ENCODE results near the gene CFH.
"Not testable (repeated sequence)": the region's sequence is repeated elsewhere in the genome, so short reads cannot be mapped to it uniquely, and the experiment has no call there.

Gene CFH

DNA sequence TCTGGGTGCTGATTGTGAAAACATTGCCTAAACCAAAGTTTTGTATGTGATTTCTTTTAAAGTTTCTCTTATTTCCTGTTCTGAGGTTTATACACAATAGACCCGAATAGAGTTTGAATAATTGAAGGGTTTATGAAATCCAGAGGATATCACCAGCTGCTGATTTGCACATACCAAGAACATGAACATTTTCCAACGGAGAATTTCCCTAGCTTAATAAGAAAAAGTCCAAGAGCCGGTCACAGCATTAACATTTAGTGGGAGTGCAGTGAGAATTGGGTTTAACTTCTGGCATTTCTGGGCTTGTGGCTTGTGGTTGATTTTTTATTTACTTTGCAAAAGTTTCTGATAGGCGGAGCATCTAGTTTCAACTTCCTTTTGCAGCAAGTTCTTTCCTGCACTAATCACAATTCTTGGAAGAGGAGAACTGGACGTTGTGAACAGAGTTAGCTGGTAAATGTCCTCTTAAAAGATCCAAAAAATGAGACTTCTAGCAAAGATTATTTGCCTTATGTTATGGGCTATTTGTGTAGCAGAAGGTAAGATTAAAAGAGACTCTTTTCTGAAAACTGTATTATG lies at the start of gene CFH:
CFH (plus strand) TSS at position 407 of the 579 bp plus-strand sequence; CDS start at position 482, 75 bp downstream.
- no peak for DNase-seq

DNA sequence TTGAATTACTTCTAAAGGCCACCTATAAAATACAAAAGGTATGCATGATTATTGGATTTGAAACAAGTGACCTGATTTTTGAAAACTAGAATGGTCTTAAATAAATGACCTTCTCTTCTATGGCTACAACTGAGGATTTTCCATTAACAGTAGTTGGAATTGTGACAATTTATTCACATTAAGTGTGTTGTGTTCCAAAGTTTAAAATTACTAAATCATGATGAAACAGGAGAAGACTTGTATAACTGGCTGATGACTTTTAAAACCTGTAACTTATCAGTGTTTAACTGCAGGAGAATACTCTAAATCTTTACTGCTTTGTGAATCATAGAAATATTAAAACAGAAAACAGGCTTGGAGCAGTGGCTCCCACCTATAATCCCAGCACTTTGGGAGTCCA lies 48.2 kb upstream of the CFH start:
- DNase-seq: no peak

DNA sequence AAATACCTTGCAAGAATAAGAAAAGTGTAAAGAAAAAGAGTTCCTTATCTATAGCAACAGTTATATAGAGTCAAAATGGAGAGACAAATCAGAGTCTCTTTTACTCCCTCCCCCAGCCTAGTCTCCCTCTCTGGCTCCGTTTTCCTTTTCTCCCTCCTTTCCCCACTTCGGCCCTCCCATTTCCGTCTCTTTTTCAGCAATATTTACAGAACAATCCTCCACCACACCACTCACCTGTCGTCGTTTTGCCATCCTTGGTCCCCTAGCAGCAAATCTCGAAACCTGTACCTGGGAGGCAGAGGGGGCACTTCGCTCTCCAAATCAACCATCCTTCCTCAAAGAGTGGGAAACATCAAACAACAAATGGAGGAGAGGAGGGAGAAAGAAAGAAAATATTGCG lies 43.9 kb upstream of the CFH start:
- no peak for DNase-seq

DNA sequence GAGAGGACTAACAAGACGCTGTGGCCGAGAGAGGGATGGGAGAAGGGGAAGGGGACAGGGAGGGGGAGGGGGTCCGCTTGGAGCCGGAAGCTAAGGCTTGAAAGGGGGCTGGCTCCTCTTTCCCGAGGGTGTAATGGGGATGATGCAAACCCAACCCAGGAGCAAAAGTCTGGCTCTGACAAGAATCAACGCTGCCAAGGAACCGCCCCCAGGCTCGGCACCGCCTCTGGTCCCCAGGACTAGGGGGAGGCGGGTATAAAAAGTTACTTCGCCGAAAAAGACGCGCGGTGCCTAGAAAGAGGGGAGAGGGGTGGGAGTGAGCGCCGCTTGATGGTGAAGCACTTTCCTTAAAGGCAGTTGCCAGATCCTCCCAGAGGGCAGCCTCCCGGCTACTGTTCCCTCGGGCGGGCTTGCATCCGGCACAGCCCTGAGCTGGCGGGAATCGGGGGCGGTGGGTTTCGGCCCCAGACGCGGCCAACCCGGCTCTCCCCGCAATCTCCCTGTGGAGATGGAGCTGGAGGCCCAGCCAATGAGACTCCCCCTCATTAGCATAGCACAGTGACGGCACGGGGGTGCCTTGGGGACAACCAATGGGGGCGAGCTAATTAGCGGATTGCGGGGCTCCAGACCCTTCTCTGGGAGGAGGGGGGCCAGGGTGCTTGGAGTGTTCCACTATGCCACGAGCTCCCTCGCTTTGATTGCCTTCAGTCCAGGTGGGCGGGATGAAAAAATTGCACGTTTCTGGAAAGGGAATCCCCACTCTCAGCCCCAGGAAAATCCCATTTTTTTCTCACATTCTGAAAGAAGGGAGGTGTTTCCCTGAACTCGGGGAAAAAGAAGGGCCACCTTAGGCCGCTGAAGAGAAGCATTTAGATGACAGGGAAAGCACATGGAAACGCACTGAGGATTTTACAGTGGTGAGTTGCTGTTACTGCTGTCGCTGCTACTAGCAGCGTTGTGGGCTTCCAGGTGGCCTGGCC lies 43.2 kb upstream of the CFH start, which contains the start of gene KCNT2:
KCNT2 (minus strand) TSS at position 51 of the 980 bp plus-strand sequence. CDS start 131 bp downstream, outside the sequence.
- DNase-seq: no peak

DNA sequence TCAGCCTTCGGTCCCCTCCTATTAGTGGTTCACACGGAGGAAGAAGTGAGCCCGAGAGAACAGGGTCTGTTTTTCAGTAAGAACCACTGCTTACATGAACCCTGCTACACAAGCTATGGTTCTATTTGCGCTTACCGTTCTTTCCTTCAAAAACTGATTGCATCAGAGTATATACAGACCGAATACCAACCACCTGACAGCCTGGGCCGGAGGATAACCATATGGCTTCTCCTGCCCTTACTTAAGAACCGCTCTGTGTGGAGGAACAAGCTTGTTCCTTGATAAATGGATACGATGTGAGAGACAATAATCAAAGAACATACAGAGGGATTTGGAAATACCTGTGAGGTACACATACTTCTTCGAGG lies 42.5 kb upstream of the CFH start:
- DNase-seq: no peak

DNA sequence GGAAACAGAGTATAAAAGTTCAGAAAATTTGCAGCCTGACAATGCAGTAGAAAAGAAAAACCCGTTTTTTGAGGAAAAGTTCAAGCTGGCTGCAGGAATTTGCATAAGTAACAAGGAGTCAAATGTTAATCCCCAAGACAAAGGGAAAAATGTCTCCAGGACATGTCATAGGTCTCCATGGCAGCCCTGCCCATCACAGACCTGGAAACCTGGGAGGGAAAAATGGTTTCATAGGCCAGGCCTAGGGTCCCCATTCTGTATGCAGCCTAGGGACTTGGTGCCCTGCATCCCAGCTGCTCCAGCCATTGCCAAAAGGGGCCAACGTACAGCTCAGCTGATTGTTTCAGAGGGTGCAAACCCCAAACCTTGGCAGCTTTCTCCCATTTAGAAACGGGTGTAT lies 40.0 kb upstream of the CFH start:
- DNase-seq: no peak

DNA sequence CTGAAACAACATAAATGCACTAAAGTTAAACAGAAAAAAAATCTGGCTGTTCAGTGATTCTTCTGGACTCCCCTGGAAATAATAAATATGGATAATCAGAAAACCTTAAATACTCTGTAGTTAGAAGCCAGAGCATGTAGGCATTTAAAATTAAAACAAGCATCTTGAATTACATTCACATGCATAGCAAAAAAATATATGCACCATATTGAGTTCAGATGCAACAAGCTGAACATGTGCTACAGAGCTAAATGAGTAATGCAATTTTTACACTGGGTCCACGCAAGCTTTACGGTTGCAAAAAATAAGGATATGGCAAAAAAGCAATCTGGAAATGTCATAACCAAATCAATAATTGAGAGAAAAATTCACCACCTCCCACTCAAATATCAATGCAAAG lies 32.1 kb upstream of the CFH start:
- no peak for DNase-seq

DNA sequence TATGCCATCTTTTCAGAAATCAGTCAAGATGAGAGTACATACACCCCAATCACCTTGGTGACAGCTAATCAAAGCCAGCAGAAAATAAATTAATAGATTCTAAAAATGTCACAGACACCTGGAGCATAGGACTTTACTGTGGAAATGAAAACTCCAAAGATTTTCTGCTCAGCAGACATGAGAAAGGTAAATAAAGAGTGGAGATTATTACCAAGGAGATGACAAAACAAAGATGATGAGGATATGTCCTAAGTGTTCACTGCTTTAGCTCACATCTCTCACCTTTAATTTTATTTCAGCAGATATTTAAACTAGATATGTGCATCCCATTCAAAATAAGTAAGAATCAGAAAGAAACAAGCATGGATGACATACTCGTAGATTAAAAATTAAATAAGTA lies 28.8 kb upstream of the CFH start:
- no peak for DNase-seq

DNA sequence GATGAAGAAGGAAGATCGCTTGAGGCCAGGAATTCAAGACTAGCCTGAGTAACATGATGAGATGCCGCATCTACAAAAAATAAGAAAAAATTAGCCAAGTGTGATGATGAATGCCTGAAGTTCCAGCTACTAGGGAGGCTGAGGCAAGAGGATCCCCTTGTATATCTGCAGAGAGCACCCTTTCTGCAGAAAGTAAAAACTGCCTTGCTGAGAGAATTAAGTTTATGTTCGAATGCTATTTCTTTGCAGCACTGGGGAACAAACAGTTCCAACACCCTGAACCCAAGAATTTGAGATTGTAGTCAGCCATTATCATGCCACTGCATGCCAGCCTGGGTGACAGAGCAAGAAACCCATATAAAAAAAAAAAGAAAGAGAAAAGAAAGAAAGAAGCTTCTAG lies 23.0 kb upstream of the CFH start:
- no peak for DNase-seq

DNA sequence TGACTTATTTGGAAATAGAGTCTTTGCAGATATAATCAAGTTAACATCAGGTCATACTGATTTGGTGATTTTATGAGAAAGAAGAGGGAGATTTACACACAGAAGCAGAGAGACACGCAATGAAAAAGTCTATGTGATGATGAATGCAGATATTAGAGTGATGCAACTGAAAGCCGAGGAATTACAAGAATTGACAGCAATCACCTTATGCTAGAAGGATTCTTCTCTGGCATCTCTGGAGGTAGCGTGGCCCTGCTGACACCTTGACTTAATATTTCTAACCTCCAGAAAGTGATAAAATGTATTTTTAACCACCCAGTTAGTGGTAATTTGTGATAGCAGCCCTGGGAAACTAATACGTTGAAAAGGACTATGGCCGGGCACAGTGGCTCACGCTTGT lies 14.2 kb upstream of the CFH start:
- DNase-seq: no peak

DNA sequence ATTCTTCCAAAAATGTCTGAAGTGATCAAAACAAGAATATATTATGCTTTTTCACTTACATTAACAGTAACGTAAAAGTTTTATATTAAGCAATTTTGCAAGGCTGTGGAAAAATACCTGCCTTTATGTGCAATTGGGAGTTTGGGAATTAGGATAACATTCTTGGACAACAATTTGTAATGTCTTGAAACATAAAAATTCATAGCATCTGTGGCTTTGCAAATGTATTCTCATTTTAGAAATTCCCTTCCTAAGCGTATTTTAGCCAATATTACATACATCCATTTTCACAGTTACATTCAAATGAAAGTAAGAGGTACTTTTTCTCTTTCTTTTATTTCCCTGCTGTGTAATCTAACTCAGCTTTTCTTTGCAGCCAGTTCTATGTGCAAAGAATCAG lies 13.4 kb upstream of the CFH start:
- DNase-seq: no peak

DNA sequence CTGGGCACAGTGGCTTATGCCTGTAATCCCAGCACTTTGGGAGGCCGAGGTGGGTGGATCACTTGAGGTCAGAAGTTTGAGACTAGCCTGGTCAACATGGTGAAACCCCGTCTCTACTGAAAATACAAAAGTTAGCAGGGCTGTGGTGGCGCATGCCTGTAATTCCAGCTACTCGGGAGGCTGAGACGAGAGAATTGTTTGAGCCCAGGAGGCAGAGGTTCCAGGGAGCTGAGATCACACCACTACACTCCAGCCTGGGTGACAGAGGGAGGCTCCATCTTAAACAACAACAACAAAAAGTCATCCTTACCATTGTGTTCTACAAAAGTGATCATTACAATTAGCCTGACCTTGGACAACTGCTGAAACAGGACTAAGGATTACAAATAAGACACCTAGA lies 12.6 kb upstream of the CFH start:
- DNase-seq: not testable (repeated sequence)

DNA sequence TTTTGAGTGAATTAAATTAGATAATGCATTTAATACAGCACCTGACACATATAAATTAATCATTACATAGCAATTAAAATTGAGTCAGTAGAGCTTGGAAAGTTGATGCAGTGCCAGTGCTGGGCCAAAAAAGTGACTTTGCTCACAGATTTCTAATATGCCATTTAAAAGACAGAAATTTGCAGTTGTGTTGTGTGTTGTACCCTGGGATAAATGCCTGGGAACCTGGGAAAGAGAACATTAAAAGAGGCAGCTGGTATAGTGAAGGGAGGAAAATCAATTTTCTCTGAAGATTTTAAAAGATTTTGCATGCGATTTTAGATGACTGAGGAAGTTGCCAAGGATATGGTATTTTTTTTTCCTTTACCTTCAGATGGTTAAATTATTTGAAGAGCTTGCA lies 10.9 kb upstream of the CFH start:
- no peak for DNase-seq

DNA sequence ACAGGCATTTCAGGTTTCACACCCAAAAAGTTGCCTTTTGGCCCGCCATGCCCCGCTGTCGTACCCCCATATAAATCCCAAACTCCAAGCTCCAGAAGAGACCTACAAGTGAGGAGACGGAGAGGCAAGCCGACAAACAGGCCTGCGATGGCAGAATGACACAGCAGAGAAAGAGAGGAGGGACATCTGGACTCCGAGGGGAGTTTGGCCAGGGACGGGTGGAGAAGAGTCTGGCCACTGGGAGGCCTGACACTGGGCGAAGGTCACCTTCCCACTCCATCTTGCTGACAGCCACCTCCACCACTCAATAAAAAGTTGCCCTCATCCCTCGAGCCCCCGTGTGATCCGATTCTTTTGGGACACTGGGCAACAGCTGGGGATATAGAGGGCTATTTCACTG lies 1.9 kb upstream of the CFH start:
- DNase-seq: no peak

DNA sequence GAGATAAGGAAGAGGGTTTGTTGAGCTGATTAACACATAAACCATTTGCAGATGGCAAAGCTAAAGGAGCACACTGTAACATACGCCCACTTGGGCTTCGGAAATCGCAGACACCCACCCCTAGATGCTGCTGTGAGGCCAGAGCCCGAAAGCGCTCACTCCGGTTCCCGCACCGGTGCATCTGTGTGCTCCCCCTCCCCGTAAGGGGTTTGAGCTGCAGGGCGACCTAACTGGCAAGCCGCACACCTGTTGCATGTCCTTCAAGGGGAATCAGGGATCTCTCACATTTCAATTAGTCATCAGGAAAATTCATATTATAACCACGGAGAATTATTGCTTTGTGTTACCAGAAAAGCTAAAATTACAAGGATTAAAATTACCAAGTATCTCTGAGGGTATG lies 1.4 kb upstream of the CFH start:
- DNase-seq: no peak

DNA sequence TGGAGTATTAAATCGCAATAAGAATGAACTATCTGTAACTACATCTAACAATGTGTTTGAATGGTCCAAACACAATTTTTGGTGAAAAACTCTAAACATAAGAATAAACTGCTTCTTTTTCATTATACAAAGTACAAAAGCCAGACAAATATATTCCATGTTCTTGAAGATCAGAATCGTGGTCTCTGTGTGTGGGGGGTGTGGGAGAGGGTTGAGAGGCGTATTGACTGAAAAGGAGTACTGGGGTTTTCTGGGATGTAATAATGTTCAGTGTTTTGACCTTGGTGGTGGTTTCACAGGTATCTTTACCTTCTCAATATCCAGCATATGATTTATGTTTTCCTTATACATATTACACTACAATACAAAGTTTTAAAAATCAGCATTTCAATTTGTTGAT lies 764 bp upstream of the CFH start:
- DNase-seq: no peak

DNA sequence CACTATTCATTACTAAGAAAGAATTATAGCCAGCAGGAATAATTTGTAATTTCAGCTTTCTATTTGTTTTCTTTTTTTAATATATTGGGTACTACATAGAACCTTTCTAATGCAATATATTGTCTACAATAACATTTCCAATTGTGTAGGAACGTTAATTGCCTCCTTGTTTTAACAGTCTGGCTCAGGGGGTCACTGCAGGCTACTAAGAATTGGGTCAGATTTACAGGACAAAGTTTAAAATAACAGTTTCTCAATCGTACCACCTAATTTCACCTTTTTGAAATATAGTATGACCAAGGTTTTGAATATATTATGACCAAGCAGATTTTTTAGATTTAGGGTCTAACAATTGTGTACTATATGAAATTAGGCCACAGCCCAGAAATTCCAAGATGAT lies 2.4 kb downstream of the CFH start:
- DNase-seq: no peak

DNA sequence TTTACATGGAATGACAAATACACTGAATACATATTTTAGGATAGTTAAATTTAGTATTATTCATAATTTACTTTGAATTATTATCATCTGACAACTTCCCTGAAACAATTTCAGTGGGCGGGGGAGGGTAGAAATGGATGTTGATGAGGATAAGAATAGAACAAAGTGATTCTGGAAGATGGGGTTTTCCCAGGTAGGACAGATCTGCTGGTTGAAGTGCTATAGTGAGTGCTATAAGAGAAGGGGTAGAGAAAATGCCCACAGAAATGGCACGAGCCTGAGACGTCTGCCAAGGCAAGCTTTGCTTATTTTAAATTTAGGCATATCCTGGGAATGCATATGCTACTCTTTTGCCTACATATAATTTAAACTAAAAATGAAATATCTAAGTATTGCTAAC lies 3.2 kb downstream of the CFH start:
- DNase-seq: no peak

DNA sequence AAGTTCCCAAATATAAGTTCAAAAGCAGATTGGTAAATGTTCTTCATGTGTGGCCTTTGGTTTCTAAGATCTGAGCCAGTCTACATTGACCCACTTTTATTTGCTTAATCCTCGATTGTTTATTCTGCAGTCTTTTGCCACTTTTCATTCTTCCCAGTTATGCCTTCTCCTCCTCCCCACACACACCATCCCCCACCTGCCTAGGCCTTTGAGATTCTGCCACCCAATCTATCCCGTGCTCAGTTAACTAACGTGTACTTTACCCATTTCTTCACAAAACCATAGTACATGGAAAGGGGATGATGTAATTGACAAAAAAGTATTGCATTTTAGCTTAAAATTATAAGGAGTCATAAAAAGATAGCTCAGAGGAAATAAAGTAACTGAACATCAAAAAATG lies 3.7 kb downstream of the CFH start:
- no peak for DNase-seq

DNA sequence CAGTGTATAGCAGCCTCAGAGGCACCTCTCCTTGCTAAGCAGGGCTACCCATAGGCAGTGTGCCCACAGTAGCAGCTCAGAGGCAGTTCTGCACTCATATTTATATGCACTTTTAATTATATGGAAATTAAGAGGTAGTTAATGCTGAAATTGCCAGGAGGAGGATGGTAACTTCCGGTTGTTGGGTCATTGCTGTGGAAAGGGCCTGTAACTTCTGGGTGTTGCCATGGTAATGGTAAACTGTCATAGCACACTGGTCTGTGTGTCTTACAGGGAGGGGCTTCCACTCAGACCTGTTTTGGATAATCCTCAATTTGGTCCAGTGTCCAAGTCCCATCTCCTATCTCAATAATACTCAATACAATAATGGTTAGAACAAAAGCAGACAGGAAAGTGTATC lies 7.6 kb downstream of the CFH start:
- DNase-seq: no peak

DNA sequence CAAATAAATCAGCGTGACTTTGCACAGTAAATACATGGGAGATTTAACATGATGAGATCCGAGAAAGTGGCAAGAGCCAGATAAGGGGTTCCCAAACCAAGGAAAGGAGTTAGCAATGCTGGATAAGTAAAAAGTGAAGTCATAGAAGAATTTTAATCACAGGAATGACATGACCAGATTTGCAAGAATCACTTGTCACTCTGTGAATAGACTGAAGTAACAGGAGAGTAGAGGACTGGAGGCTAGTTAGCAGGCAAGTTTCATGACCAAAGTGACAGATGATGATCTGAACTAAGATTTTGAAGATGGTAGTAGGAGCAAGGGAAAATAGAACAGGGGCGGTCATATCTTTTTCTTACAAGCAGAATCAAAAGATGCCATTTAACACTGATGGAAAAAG lies 8.4 kb downstream of the CFH start:
- DNase-seq: no peak

DNA sequence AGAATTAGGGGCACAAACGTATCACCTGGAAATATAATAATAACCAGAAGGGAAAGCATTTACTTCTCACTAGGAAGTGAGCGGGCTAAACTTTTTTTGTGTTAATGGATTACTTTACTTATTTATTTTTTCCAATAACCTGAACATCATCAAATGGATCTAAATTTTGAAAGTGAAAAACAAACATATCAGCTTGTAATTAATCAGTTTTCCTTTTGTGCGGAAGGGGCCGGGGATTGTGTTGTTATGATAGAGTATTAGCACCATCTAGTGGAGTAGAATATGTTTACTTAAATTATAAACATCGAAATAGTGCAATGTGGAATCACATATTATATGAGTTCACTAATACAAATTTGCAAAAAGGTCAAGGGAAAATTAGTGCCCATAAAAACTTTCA lies 9.0 kb downstream of the CFH start:
- DNase-seq: no peak

DNA sequence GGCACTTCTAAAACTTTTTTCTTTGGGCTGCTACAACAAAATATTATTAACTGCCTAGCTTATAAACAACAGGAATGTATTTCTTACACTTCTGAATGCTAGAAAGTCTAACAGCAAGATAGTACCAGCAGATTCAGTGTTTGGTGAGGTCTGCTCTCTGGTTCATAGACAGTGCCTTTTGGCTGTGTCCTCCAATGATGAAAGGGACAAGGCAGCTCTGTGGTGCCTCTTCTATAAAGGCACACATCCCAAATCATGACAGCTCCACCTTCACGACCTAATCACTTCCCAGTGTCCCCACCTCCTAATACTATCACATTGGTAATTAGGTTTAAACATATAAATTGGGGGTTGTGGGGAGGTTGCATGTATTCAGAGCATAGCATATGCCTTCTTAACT lies 9.5 kb downstream of the CFH start:
- DNase-seq: no peak

DNA sequence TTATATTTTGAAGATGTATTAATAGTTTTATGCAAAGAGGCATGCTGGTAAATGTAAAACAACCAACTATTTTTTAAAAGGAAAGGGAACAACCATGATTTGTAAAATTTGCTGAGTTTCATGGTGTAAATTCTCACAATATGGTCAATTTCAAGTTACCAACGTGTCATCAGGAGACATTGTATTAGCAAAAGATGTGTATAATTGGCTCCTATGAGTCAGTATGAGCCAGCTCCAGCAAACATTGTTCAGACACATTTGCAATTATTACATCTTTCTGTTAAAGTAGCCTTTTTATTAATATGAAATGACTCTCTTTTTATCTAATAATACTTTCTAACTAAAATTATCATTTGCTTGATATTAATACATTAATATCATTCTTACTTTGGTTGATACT lies 15.3 kb downstream of the CFH start:
- no peak for DNase-seq

DNA sequence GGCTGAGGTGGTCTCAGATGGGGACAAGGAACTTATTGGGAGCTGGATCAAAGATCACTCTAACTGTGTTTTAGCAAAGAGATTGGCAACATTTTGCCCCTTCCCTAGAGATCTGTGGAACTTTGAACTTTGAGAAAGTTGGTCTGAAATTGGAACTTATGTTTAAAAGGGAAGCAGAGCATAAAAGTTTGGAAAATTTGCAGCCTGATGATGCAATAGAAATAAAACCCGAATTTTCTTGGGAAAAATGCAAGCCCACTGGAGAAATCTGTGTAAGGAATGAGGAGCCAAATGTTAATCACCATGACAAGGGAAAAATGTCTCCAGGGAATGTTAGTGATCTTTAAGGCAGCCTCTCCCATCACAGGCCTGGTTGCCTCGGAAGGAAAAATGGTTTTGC lies 17.2 kb downstream of the CFH start:
- no peak for DNase-seq

All from stimulated activated CD8-positive, alpha-beta memory T cell treated with anti-CD3 and anti-CD28 coated beads, Interleukin-4, amount 100 ng/mL, for 48 hours (primary cell).